ENCODE data around the gene OR1L8. TPM values are rescaled to one million over a fixed set of nuclear protein-coding genes. Genes with fewer than 3 reads are reported as not detected.
"Not testable (repeated sequence)": the region's sequence is repeated elsewhere in the genome, so short reads cannot be mapped to it uniquely, and the experiment has no call there.

OR1L8 gene
- total RNA-seq, 4 donors from 2014 or later, result not detected

DNA sequence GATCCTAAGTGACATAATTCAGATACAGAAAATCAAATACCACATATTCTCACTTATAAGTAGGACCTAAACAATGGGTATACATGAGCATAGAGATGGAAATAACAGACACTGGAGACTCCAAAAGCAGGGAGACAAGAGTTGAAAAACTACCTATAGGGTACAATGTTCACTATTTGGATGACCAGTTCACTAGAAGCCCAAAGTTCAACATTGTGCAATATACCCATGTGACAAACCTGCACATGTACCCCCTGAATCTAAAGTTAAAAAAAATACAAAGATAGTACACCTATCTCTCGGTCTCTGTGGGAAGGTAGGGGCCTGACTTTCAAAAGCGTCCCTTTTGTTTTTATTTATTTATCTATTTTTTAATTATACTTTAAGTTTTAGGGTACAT lies 44.4 kb downstream of the OR1L8 start:
- H3K36me3 ChIP-seq, result no peaks in the 10 kb centered on the region
- no peaks in the 10 kb centered on the region for H3K27me3 ChIP-seq
- ATAC-seq (no peak), DNase-seq (no peak)
- H3K27ac ChIP-seq, result no peak overlapping the region
- no peaks in the 10 kb centered on the region for H3K4me1 ChIP-seq
- no peak overlapping the region for H3K4me3 ChIP-seq
- in situ Hi-C loops (cut with MboI; ENCODE audit: low sequenced_read_pairs in 4 of 4), result no loop called here
- intact Hi-C loops (cut with DNase I; ENCODE audit: low total_unique reads), result no loop called here
- TF ChIP-seq, protein P1, sequence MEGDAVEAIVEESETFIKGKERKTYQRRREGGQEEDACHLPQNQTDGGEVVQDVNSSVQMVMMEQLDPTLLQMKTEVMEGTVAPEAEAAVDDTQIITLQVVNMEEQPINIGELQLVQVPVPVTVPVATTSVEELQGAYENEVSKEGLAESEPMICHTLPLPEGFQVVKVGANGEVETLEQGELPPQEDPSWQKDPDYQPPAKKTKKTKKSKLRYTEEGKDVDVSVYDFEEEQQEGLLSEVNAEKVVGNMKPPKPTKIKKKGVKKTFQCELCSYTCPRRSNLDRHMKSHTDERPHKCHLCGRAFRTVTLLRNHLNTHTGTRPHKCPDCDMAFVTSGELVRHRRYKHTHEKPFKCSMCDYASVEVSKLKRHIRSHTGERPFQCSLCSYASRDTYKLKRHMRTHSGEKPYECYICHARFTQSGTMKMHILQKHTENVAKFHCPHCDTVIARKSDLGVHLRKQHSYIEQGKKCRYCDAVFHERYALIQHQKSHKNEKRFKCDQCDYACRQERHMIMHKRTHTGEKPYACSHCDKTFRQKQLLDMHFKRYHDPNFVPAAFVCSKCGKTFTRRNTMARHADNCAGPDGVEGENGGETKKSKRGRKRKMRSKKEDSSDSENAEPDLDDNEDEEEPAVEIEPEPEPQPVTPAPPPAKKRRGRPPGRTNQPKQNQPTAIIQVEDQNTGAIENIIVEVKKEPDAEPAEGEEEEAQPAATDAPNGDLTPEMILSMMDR (IDR thresholded peaks at IDR 0.05 in 4 of 5, conservative IDR thresholded peaks at IDR 0.05 in 1 of 5), result no peak
- TF ChIP-seq POLR2A (IDR thresholded peaks at IDR 0.05), result no peak
- no peaks in the 10 kb centered on the region for H3K9me3 ChIP-seq

DNA sequence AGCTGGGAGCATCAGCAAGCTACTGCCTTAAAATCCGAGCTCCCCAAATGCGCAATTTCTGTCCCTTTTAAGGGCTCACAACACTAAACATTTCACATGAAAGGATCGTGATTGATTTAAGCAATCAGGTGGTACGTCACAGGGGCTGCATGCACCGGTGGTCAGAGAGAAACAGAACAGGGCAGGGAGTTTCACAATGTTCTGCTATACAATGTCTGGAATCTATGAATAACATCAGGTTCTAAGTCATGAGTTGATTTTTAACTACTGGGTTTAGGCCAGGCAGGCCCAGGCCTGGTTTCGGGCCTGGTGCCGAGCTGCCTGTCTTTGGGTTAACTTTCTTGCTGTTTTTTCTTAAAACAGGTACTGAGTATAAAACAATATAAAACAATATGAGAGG lies 46.1 kb downstream of the OR1L8 start:
- in situ Hi-C loops (cut with MboI; ENCODE audit: low sequenced_read_pairs in 4 of 4); H3K36me3 ChIP-seq; H3K27me3 ChIP-seq; intact Hi-C loops (cut with DNase I; ENCODE audit: low total_unique reads); H3K4me1 ChIP-seq; ATAC-seq; H3K4me3 ChIP-seq; H3K27ac ChIP-seq; H3K9me3 ChIP-seq; DNase-seq: not testable (repeated sequence)

DNA sequence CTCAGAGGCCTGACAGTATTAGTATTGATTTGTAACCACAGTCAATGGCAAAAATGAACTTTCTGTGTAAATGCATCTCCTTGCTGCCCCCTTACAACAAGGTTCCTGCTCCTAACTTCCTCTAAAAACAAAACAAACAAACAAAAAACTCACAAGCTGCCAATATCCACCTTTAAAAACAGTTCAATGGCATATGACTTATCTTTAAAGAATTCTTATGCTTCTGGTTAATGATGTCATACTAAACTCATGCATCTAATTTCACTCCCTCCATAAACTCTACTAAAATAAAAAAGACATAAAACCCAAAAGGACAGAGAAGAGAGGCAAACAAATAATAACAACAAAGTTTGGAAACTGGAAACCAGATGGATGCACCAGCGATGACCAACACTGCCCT lies 47.0 kb downstream of the OR1L8 start:
- in situ Hi-C loops (cut with MboI; ENCODE audit: low sequenced_read_pairs in 4 of 4) (no loop called here), intact Hi-C loops (cut with DNase I; ENCODE audit: low total_unique reads) (no loop called here)
- H3K4me3 ChIP-seq, result no peak overlapping the region
- H3K4me1 ChIP-seq, result no peaks in the 10 kb centered on the region
- ATAC-seq (no peak), DNase-seq (no peak)
- no peak for TF ChIP-seq POLR2A (IDR thresholded peaks at IDR 0.05)
- TF ChIP-seq, protein P1 (IDR thresholded peaks at IDR 0.05 in 4 of 5, conservative IDR thresholded peaks at IDR 0.05 in 1 of 5), result no peak
- no peaks in the 10 kb centered on the region for H3K36me3 ChIP-seq
- H3K27ac ChIP-seq, result no peak overlapping the region
- no peaks in the 10 kb centered on the region for H3K9me3 ChIP-seq
- no peaks in the 10 kb centered on the region for H3K27me3 ChIP-seq

DNA sequence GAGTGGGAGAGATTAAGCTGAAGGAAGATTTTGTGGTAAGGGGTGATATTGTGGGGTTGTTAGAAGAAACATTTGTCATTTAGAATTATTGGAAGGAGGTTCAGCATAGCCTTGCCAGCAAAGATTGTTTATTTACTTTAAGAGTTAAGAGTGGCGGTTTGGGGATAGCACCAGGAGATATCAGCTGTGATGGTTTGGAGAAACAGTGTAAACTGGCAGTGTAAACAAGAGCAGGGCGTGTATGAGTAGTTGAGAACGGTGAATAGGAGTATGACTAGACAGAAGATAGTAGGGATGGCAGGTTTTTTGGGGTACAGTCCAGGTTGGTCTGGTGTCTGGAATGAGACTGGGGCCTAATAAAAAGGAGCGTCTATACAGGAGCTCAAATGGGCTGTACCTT lies 52.0 kb downstream of the OR1L8 start:
- H3K27ac ChIP-seq; in situ Hi-C loops (cut with MboI; ENCODE audit: low sequenced_read_pairs in 4 of 4); H3K4me3 ChIP-seq; intact Hi-C loops (cut with DNase I; ENCODE audit: low total_unique reads); DNase-seq; H3K4me1 ChIP-seq; H3K36me3 ChIP-seq; H3K9me3 ChIP-seq; ATAC-seq; H3K27me3 ChIP-seq: not testable (repeated sequence)

DNA sequence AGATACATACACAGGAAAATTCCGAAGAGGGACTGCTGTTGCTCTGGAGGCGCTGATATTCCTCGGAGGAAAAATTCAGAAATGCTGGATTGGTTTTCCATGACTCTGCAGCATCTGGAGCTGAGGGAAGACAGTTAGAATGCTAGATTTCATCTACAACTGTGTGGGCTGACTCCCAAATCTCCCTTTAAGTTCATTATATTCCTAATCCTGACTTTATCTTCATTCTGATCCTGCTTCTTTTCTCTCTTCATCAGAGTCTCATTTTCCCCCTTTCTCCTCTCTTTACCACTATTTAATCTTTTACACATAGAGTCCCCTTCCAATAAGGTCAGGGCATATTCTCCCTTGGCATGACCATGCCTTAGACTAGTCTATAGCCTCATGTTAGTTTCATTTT lies 56.0 kb downstream of the OR1L8 start, which contains the start of gene OR1N1:
Gene OR1N1, minus strand, starts transcription at position 101 of the 400 bp plus-strand sequence. Its CDS starts 0 bp downstream, at position 101.
- Histone ChIP-seq H3K27ac (no peak within 1 kb of the TSS), H3K9me3 (no peaks in the 10 kb centered on the region), H3K4me3 (no peak within 1 kb of the TSS), H3K4me1 (no peaks in the 10 kb centered on the region), H3K36me3 (no peaks in the 10 kb centered on the region), H3K27me3 (no peaks in the 10 kb centered on the region)
- DNase-seq (no peak), ATAC-seq (no peak)
- intact Hi-C loops (cut with DNase I; ENCODE audit: low total_unique reads) (no loop called here), in situ Hi-C loops (cut with MboI; ENCODE audit: low sequenced_read_pairs in 4 of 4) (no loop called here)
- no peak for TF ChIP-seq POLR2A (IDR thresholded peaks at IDR 0.05)
- TF ChIP-seq, protein P1 (IDR thresholded peaks at IDR 0.05 in 4 of 5, conservative IDR thresholded peaks at IDR 0.05 in 1 of 5), result no peak

DNA sequence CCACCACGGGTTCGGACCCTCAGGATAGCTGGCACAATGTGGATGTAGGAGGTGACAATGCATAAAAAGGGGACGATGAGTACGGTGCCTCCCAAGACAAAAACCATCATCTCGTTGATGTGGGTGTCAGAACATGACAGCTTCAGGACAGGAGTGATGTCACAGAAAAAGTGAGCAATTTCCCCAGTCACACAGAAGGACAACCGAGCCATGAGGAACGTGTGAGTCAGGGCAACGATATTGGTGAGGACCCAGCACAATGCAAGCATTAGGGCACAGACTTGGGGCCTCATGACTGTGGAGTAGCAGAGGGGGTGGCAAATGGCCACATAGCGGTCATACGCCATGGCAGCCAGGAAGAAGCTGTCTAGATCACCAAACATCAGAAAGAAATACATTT lies 56.6 kb downstream of the OR1L8 start:
- H3K9me3 ChIP-seq, result no peaks in the 10 kb centered on the region
- in situ Hi-C loops (cut with MboI; ENCODE audit: low sequenced_read_pairs in 4 of 4), result no loop called here
- ATAC-seq (no peak), DNase-seq (no peak)
- no peaks in the 10 kb centered on the region for H3K4me1 ChIP-seq
- no peaks in the 10 kb centered on the region for H3K27me3 ChIP-seq
- TF ChIP-seq, protein P1 (IDR thresholded peaks at IDR 0.05 in 4 of 5, conservative IDR thresholded peaks at IDR 0.05 in 1 of 5), result no peak
- TF ChIP-seq POLR2A (IDR thresholded peaks at IDR 0.05), result no peak
- no peak overlapping the region for H3K4me3 ChIP-seq
- intact Hi-C loops (cut with DNase I; ENCODE audit: low total_unique reads), result no loop called here
- no peak overlapping the region for H3K27ac ChIP-seq
- no peaks in the 10 kb centered on the region for H3K36me3 ChIP-seq
